HG02571 (cell line): ENCODE data around the gene ANKRD27.
"Not testable (repeated sequence)": the region's sequence is repeated elsewhere in the genome, so short reads cannot be mapped to it uniquely, and the experiment has no call there.

ENCODE experiments used
- ATAC-seq: cut with Tn5 transposase; IDR thresholded peaks from one replicate; pipeline ENCODE4 v1.9.1; 2021; ENCODE audit warnings: mild to moderate bottlenecking, moderate library complexity; ENCODE audit not compliant: unreplicated experiment

Gene ANKRD27

GRCh38 chr19:32611161-32611560 is 63.8 kb downstream of the ANKRD27 start:
- no peak for ATAC-seq

GRCh38 chr19:32607479-32607878 is 67.5 kb downstream of the ANKRD27 start:
- no peak for ATAC-seq

- no peak for ATAC-seq
Measured at GRCh38 chr19:32606289-32606688, 68.7 kb downstream of the ANKRD27 start.

GRCh38 chr19:32605544-32605943 is 69.4 kb downstream of the ANKRD27 start:
- ATAC-seq: no peak

- no peak for ATAC-seq
Measured at GRCh38 chr19:32603961-32604360, 71.0 kb downstream of the ANKRD27 start.

GRCh38 chr19:32599736-32600157 is 75.2 kb downstream of the ANKRD27 start:
- no peak for ATAC-seq

- ATAC-seq: no peak
Measured at GRCh38 chr19:32599258-32599657, 75.7 kb downstream of the ANKRD27 start.

GRCh38 chr19:32598022-32598421 is 77.0 kb downstream of the ANKRD27 start:
- ATAC-seq: no peak

- ATAC-seq: no peak
Measured at GRCh38 chr19:32595491-32595890, 79.5 kb downstream of the ANKRD27 start.

GRCh38 chr19:32594021-32594420 is 81.0 kb downstream of the ANKRD27 start:
- no peak for ATAC-seq

- ATAC-seq: not testable (repeated sequence)
Measured at GRCh38 chr19:32587747-32588504, 87.1 kb downstream of the ANKRD27 start.

- ATAC-seq: no peak
Measured at GRCh38 chr19:32581705-32582179, 93.2 kb downstream of the ANKRD27 start.

- ATAC-seq: peak; percentile 86
Measured at GRCh38 chr19:32580901-32581704, 93.9 kb downstream of the ANKRD27 start, which contains the start of gene PDCD5. PDCD5 (plus strand) TSS chr19:32581190; CDS start chr19:32581262, 72 bp downstream.

- peak; percentile 21 for ATAC-seq
Measured at GRCh38 chr19:32580353-32580900, 94.6 kb downstream of the ANKRD27 start.

GRCh38 chr19:32576790-32577189 is 98.2 kb downstream of the ANKRD27 start:
- ATAC-seq: no peak

- no peak for ATAC-seq
Measured at GRCh38 chr19:32573492-32573794, 101.5 kb downstream of the ANKRD27 start.

GRCh38 chr19:32572700-32573491 is 102.1 kb downstream of the ANKRD27 start:
- ATAC-seq: not testable (repeated sequence)

- ATAC-seq: not testable (repeated sequence)
Measured at GRCh38 chr19:32571471-32572075, 103.4 kb downstream of the ANKRD27 start.

- ATAC-seq: no peak
Measured at GRCh38 chr19:32570081-32570785, 104.7 kb downstream of the ANKRD27 start.

GRCh38 chr19:32567486-32567885 is 107.5 kb downstream of the ANKRD27 start:
- no peak for ATAC-seq
